SK-N-SH treated with all-trans-retinoic acid at 6 μM for 48 hours (cell line): ENCODE results near the gene PRKCQ.

ENCODE experiments used
- CREB5 ChIP-seq: fragments of 250-450 bp; sonication (Bioruptor Pico); IDR thresholded peaks from 2 replicates; pipeline ENCODE4 v1.5.1; 2020; ENCODE audit warnings: low read depth, mild to moderate bottlenecking, moderate library complexity
- PATZ1 ChIP-seq: fragments of 250-450 bp; sonication (Bioruptor Pico); IDR thresholded peaks from 2 replicates; pipeline ENCODE4 v1.8.0; 2020; ENCODE audit warnings: mild to moderate bottlenecking, moderate library complexity, borderline replicate concordance
- RARB ChIP-seq: fragments of 250-450 bp; sonication (Bioruptor Pico); IDR thresholded peaks from 2 replicates; pipeline ENCODE4 v1.8.0; 2021; ENCODE audit warnings: mild to moderate bottlenecking, moderate library complexity
- TSHZ2 ChIP-seq: fragments of 250-450 bp; sonication (Bioruptor Pico); IDR thresholded peaks from 2 replicates; pipeline ENCODE4 v1.5.0; 2020; ENCODE audit warnings: mild to moderate bottlenecking, moderate library complexity
- ZFP3 ChIP-seq: fragments of 250-450 bp; sonication (Bioruptor Pico); IDR thresholded peaks from 2 replicates; pipeline ENCODE4 v1.5.0; 2020; ENCODE audit warnings: mild to moderate bottlenecking, moderate library complexity

GRCh38 chr10:6609625-6610024 is 29.5 kb upstream of the PRKCQ start:
- TF ChIP-seq ZFP3 (CRISPR knock-in tag), result no peak
- no peak for TF ChIP-seq TSHZ2 (CRISPR knock-in tag)
- no peak for TF ChIP-seq CREB5 (CRISPR knock-in tag)
- TF ChIP-seq RARB (CRISPR knock-in tag), result no peak
- no peak for TF ChIP-seq PATZ1
